ENCODE measurements around the gene PDXDC1. TPM values are rescaled to one million over a fixed set of nuclear protein-coding genes. Genes with fewer than 3 reads are reported as not detected.
"Not testable (repeated sequence)": the region's sequence is repeated elsewhere in the genome, so short reads cannot be mapped to it uniquely, and the experiment has no call there.

PDXDC1 gene
- total and polyA plus RNA-seq, 9 of the 15 experiments (the other 6 are each of a cell fraction or from before 2014, with no cell fraction given), result 5.1 to 95.4 (median 45.8) TPM

GRCh38 chr16:15023381-15024077 is 48.7 kb downstream of the PDXDC1 start:
- not testable (repeated sequence) for FAIRE-seq
- POLR2A ChIA-PET, result interaction anchor here (0.6 kb wide), 1 partner anchor 10 kb away, joined by 3 read pairs; no protein-coding TSS in a partner anchor

GRCh38 chr16:15024858-15025199 is 50.0 kb downstream of the PDXDC1 start:
- H3K4me2 ChIP-seq (ENCODE audit: insufficient read depth, low read length); H3K27me3 ChIP-seq (ENCODE audit: control insufficient read depth in 2 of 2, insufficient read depth in 2 of 2, low read length in 2 of 2); H3K79me2 ChIP-seq (ENCODE audit: control insufficient read depth, insufficient read depth, low read length); H3K27ac ChIP-seq (ENCODE audit: extremely low read depth, low read depth, low read length); H3K9me1 ChIP-seq (ENCODE audit: control insufficient read depth, insufficient read depth, low read length); DNase-seq (ENCODE audit: extremely low read depth in 1 of 4, low spot score in 3 of 4); H3K4me1 ChIP-seq (replicated peaks in 1 of 2; ENCODE audit: control insufficient read depth in 2 of 2, insufficient read depth in 2 of 2, low read length in 2 of 2); ATAC-seq; H3K4me3 ChIP-seq; H3K9ac ChIP-seq (ENCODE audit: insufficient read depth in 1 of 2, low read depth in 2 of 2, low read length in 2 of 2); CTCF ChIA-PET (ENCODE audit: low intra/inter-chr PET ratio); intact Hi-C loops (cut with micrococcal nuclease); FAIRE-seq; BruUV-seq (replicated peaks); H2AFZ ChIP-seq (ENCODE audit: low read depth, low read length); H4K20me1 ChIP-seq (replicated peaks; ENCODE audit: control insufficient read depth, insufficient read depth, low read length); H3K9me3 ChIP-seq (replicated peaks; ENCODE audit: control insufficient read depth, insufficient read depth, low read depth, low read length); in situ Hi-C loops (cut with MboI); POLR2A ChIA-PET: not testable (repeated sequence)
- WGBS (ENCODE audit: insufficient coverage, low coverage, missing lambda C conversion rate), result 91% methylated on average over 1 of the region's 1 CpG
- peaks cover 55% of the 10 kb centered on the region; the same call in 2 of the 3 replicates for H3K36me3 ChIP-seq (ENCODE audit: control insufficient read depth, insufficient read depth, low read length)

More at GRCh38 chr16:15023381-15024077, 48.7 kb downstream of the PDXDC1 start:
- H2AFZ ChIP-seq (ENCODE audit: low read depth, low read length); H3K9ac ChIP-seq (ENCODE audit: insufficient read depth in 1 of 2, low read depth in 2 of 2, low read length in 2 of 2); H3K4me1 ChIP-seq (replicated peaks in 1 of 2; ENCODE audit: control insufficient read depth in 2 of 2, insufficient read depth in 2 of 2, low read length in 2 of 2); ATAC-seq; CTCF ChIA-PET (ENCODE audit: low intra/inter-chr PET ratio); H3K27me3 ChIP-seq (ENCODE audit: control insufficient read depth in 2 of 2, insufficient read depth in 2 of 2, low read length in 2 of 2); H3K4me3 ChIP-seq; DNase-seq (ENCODE audit: extremely low read depth in 1 of 4, low spot score in 3 of 4); H3K27ac ChIP-seq (ENCODE audit: extremely low read depth, low read depth, low read length); H3K9me1 ChIP-seq (ENCODE audit: control insufficient read depth, insufficient read depth, low read length); H4K20me1 ChIP-seq (replicated peaks; ENCODE audit: control insufficient read depth, insufficient read depth, low read length); H3K79me2 ChIP-seq (ENCODE audit: control insufficient read depth, insufficient read depth, low read length); BruUV-seq (replicated peaks); H3K4me2 ChIP-seq (ENCODE audit: insufficient read depth, low read length); in situ Hi-C loops (cut with MboI); H3K9me3 ChIP-seq (replicated peaks; ENCODE audit: control insufficient read depth, insufficient read depth, low read depth, low read length); intact Hi-C loops (cut with micrococcal nuclease): not testable (repeated sequence)
- WGBS (ENCODE audit: insufficient coverage, low coverage, missing lambda C conversion rate), result 82% methylated on average over 13 of the region's 13 CpGs
- peaks cover 54% of the 10 kb centered on the region; the same call in 2 of the 3 replicates for H3K36me3 ChIP-seq (ENCODE audit: control insufficient read depth, insufficient read depth, low read length)

- H3K4me2 ChIP-seq (ENCODE audit: insufficient read depth, low read length); ATAC-seq; intact Hi-C loops (cut with micrococcal nuclease); H3K27ac ChIP-seq (ENCODE audit: extremely low read depth, low read depth, low read length); H3K4me1 ChIP-seq (replicated peaks in 1 of 2; ENCODE audit: control insufficient read depth in 2 of 2, insufficient read depth in 2 of 2, low read length in 2 of 2); H2AFZ ChIP-seq (ENCODE audit: low read depth, low read length); H3K9ac ChIP-seq (ENCODE audit: insufficient read depth in 1 of 2, low read depth in 2 of 2, low read length in 2 of 2); H3K9me1 ChIP-seq (ENCODE audit: control insufficient read depth, insufficient read depth, low read length); DNase-seq (ENCODE audit: extremely low read depth in 1 of 4, low spot score in 3 of 4); H3K79me2 ChIP-seq (ENCODE audit: control insufficient read depth, insufficient read depth, low read length); FAIRE-seq; POLR2A ChIA-PET; in situ Hi-C loops (cut with MboI); CTCF ChIA-PET (ENCODE audit: low intra/inter-chr PET ratio); H3K9me3 ChIP-seq (replicated peaks; ENCODE audit: control insufficient read depth, insufficient read depth, low read depth, low read length); H3K4me3 ChIP-seq; H3K27me3 ChIP-seq (ENCODE audit: control insufficient read depth in 2 of 2, insufficient read depth in 2 of 2, low read length in 2 of 2); H4K20me1 ChIP-seq (replicated peaks; ENCODE audit: control insufficient read depth, insufficient read depth, low read length); BruUV-seq (replicated peaks): not testable (repeated sequence)
- WGBS (ENCODE audit: insufficient coverage, low coverage, missing lambda C conversion rate), result 90% methylated on average over 13 of the region's 14 CpGs
- H3K36me3 ChIP-seq (ENCODE audit: control insufficient read depth, insufficient read depth, low read length), result peaks cover 56% of the 10 kb centered on the region; the same call in 2 of the 3 replicates
Measured at GRCh38 chr16:15025234-15025951, 50.6 kb downstream of the PDXDC1 start.

Data from K562 (cell line).